Measurements from ENCODE around the gene ME2. TPM values are rescaled to one million over a fixed set of nuclear protein-coding genes. Genes with fewer than 3 reads are reported as not detected.
A peak's percentile ranks its signal among the peaks of the same experiment; 100 is the strongest.
"Not testable (repeated sequence)": the region's sequence is repeated elsewhere in the genome, so short reads cannot be mapped to it uniquely, and the experiment has no call there.

The ME2 gene
- total RNA-seq, 2 experiments from 2014 or later: 138 to 141 TPM

DNA sequence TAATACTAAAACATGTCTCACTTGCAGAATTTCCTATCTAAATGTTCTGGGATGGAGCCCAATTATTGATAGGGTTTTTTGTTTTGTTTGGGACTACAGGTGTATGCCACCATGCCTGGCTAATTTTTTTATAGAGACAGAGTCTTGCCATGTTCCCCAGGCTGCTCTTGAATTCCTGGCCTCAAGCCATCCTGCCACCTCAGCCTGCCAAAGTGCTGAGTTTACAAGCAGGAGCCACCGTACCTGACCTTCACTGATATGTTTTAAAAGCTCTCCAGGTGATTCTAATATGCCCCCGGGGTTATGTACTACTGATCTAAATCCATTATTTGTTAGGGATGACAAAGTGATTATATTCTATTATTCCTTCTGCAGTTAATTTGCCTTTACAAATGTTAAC is 91.1 kb downstream of the ME2 start:
- DNase-seq (no peak), ATAC-seq (no peak)
- Mint-ChIP-seq H3K36me3 (ENCODE audit: low read depth) (peaks cover 10% of the 10 kb centered on the region), H3K27me3 (no peaks in the 10 kb centered on the region), H3K4me1 (ENCODE audit: low read depth) (peaks cover 29% of the 10 kb centered on the region), H3K27ac (no peak overlapping the region), H3K4me3 (no peak overlapping the region), H3K9me3 (peaks cover 2% of the 10 kb centered on the region)
- intact Hi-C loops (cut with micrococcal nuclease): no loop called here
- TF ChIP-seq, protein P1, sequence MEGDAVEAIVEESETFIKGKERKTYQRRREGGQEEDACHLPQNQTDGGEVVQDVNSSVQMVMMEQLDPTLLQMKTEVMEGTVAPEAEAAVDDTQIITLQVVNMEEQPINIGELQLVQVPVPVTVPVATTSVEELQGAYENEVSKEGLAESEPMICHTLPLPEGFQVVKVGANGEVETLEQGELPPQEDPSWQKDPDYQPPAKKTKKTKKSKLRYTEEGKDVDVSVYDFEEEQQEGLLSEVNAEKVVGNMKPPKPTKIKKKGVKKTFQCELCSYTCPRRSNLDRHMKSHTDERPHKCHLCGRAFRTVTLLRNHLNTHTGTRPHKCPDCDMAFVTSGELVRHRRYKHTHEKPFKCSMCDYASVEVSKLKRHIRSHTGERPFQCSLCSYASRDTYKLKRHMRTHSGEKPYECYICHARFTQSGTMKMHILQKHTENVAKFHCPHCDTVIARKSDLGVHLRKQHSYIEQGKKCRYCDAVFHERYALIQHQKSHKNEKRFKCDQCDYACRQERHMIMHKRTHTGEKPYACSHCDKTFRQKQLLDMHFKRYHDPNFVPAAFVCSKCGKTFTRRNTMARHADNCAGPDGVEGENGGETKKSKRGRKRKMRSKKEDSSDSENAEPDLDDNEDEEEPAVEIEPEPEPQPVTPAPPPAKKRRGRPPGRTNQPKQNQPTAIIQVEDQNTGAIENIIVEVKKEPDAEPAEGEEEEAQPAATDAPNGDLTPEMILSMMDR (IDR thresholded peaks at IDR 0.05): no peak
- POLR2A ChIA-PET: interaction anchor here (1.2 kb wide), 1 partner anchor 60 kb away, joined by 4 read pairs; the partner anchor contains the start of gene SMAD4
- CTCF ChIA-PET: no interaction called here

DNA sequence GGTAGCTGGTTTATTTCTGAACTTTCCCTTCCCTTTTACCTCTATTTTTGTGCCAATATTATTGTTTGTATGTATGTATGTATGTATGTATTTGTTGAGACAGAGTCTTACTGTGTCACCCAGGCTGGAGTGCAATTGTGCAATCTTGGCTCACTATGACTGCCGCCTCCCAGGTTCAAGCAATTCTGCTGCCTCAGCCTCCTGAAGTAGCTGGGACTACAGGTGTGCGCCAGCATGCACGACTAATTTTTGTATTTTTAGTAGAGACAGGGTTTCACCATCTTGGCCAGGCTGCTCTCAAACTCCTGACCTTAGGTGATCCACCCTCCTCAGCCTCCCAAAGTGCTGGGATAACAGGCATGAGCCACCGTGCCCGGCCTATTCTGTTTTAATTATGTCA is 93.5 kb downstream of the ME2 start:
- ChIA-PET CTCF (interaction anchor here (0.8 to 1.3 kb wide), 3 partner anchors 58 to 152 kb away, joined by 3 read pairs; partner anchors contain the start of gene SMAD4), POLR2A (interaction anchor here (0.6 to 1.5 kb wide), 3 partner anchors 55 to 474 kb away, joined by 3 to 4 read pairs (median 3); no protein-coding TSS in a partner anchor)
- H3K9me3 Mint-ChIP-seq; intact Hi-C loops (cut with micrococcal nuclease); DNase-seq; H3K27me3 Mint-ChIP-seq; ATAC-seq; H3K27ac Mint-ChIP-seq; H3K4me3 Mint-ChIP-seq: not testable (repeated sequence)
- H3K36me3 Mint-ChIP-seq (ENCODE audit: low read depth): peaks cover 34% of the 10 kb centered on the region
- H3K4me1 Mint-ChIP-seq (ENCODE audit: low read depth): peaks cover 28% of the 10 kb centered on the region

DNA sequence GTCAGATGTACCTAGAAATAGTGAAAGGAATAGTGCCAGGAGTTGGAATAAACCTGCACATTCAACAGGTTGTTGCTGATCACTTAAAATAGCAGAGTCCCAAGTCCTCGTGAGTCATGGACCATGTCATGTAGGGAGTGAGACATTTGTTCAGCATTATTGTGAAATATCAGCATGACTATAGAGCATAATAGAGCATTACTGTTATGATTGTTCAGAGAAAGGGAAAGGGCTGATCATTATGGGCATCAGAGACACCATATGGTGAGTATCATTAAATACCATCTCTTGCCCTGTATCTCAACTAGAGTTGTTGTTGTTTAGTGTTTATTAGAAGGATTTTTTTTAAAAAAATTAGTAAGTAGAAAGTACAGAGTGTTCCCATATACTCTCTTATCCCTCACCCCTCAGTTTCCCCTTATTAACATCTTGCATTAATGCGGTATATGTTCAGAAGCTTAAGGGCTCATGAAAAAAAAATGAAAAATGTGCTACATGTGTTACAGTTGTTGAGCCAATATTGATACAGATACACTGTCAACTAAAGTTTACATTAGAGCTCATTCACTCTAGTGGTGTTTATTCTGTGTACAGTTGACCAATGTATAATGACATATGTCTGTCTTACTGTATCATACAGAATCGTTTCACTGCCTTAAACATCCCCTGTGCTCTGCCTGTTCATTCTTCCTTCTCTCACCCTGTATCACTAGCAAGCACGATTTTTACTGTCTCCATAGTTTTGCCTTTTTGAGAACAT is 94.6 kb downstream of the ME2 start:
- intact Hi-C loops (cut with micrococcal nuclease): no loop called here
- H3K4me3 Mint-ChIP-seq: no peak overlapping the region
- ChIA-PET CTCF (interaction anchor here (1.1 to 1.3 kb wide), 3 partner anchors 57 to 153 kb away, joined by 3 read pairs; partner anchors contain the start of genes MRO and SMAD4), POLR2A (interaction anchor here (1.2 to 1.5 kb wide), 2 partner anchors 53 to 77 kb away, joined by 3 read pairs; no protein-coding TSS in a partner anchor)
- ATAC-seq: peak; percentile 84
- peaks cover 10% of the 10 kb centered on the region for H3K9me3 Mint-ChIP-seq
- TF ChIP-seq, protein P1 (IDR thresholded peaks at IDR 0.05): no peak
- peak; percentile 14 for DNase-seq
- H3K36me3 Mint-ChIP-seq (ENCODE audit: low read depth): peaks cover 46% of the 10 kb centered on the region
- H3K27ac Mint-ChIP-seq: no peak overlapping the region
- no peaks in the 10 kb centered on the region for H3K27me3 Mint-ChIP-seq
- H3K4me1 Mint-ChIP-seq (ENCODE audit: low read depth): peaks cover 25% of the 10 kb centered on the region

DNA sequence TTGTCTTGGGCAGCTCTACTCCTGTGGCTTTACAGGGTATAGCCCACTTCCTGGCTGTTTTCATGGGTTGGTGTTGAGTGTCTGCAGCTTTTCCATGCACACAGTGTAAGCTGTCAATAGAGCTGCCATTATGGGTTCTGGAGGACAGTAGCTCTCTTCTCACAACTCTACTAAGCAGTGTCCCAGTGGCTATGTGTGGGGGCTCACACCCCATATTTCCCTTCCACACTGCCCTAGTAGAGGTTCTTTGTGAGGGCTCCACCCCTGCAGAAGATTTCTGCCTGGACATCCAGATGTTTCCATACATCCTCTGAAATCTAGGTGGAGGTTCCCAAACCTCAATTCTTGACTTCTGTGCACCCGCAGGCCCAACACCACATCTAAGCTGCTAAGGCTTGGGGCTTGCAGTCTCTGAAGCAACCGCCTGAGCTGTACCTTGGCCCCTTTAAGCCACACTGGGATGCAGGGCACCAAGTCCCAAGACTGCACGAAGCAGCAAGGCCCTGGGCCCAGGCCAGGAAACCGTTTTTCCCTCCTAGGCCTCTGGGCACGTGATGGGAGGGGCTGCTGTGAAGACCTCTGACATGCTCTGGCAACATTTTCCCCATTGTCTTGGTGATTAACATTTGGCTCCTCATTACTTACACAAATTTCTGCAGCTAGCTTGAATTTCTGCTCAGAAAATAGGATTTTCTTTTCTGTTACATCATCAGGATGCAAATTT is 98.3 kb downstream of the ME2 start:
- H3K4me1 Mint-ChIP-seq (ENCODE audit: low read depth): peaks cover 11% of the 10 kb centered on the region
- intact Hi-C loops (cut with micrococcal nuclease): no loop called here
- peaks cover 52% of the 10 kb centered on the region for H3K36me3 Mint-ChIP-seq (ENCODE audit: low read depth)
- H3K27ac Mint-ChIP-seq: no peak overlapping the region
- no peak overlapping the region for H3K4me3 Mint-ChIP-seq
- no peak for DNase-seq
- no peaks in the 10 kb centered on the region for H3K27me3 Mint-ChIP-seq
- ChIA-PET CTCF (interaction anchor here (1.0 kb wide), 1 partner anchor 47 kb away, joined by 3 read pairs; no protein-coding TSS in a partner anchor), POLR2A (interaction anchor here (1.0 to 1.2 kb wide), 2 partner anchors 9 to 35 kb away, joined by 3 read pairs; no protein-coding TSS in a partner anchor)
- TF ChIP-seq, protein P1 (IDR thresholded peaks at IDR 0.05): no peak
- ATAC-seq: no peak
- peaks cover 10% of the 10 kb centered on the region for H3K9me3 Mint-ChIP-seq

DNA sequence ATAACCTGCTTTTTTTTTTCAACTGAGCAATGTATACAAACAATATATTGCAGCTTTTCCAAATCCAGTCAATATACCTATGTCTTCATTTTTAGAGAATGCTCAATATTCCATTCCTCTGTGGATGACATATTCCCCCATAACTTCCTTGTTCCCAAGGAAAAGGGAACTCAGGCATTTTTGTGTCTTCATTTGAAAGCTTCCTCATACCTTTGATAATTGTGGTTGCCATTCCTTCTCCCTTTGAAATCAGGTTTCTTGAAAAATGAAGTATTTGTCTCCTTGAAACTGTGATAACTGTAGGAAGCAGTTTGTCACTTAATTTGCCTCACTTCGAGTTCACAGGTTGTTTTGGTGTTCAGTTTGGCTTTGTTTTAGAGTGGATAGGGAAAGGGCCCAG is 102.5 kb downstream of the ME2 start:
- POLR2A ChIA-PET: no interaction called here
- no peak overlapping the region for H3K27ac Mint-ChIP-seq
- ATAC-seq (no peak), DNase-seq (no peak)
- H3K27me3 Mint-ChIP-seq: no peaks in the 10 kb centered on the region
- peaks cover 10% of the 10 kb centered on the region for H3K9me3 Mint-ChIP-seq
- H3K36me3 Mint-ChIP-seq (ENCODE audit: low read depth): peaks cover 44% of the 10 kb centered on the region
- H3K4me3 Mint-ChIP-seq: no peak overlapping the region
- TF ChIP-seq, protein P1 (IDR thresholded peaks at IDR 0.05): no peak
- CTCF ChIA-PET: no interaction called here
- peaks cover 4% of the 10 kb centered on the region for H3K4me1 Mint-ChIP-seq (ENCODE audit: low read depth)
- intact Hi-C loops (cut with micrococcal nuclease): no loop called here

Data from activated CD8-positive, alpha-beta T cell treated with anti-CD3 and anti-CD28 coated beads for 36 hours (primary cell).